WTC11 (cell line): Measurements from ENCODE around the gene NDOR1. TPM values are rescaled to one million over a fixed set of nuclear protein-coding genes. Genes with fewer than 3 reads are reported as not detected.

ENCODE experiments used
- E2F5 ChIP-seq: sonication (generic); formaldehyde crosslinking; IDR thresholded peaks from 2 replicates; pipeline ENCODE4 v1.8.1; 2022; ENCODE audit warnings: mild to moderate bottlenecking, moderate library complexity, missing genetic modification reagents
- FOXP4 ChIP-seq: sonication (generic); formaldehyde crosslinking; IDR thresholded peaks from 2 replicates; pipeline ENCODE4 v1.8.0; 2022; ENCODE audit warnings: mild to moderate bottlenecking, missing genetic modification reagents
- GABPB1 ChIP-seq: sonication (generic); formaldehyde crosslinking; IDR thresholded peaks from 2 replicates; pipeline ENCODE4 v1.8.1; 2023; ENCODE audit warnings: mild to moderate bottlenecking, missing genetic modification reagents
- GTF2I ChIP-seq: fragments of 250-450 bp; sonication (Bioruptor Pico); conservative IDR thresholded peaks from 2 replicates; pipeline ENCODE4 v1.4.0; 2021; ENCODE audit warnings: mild to moderate bottlenecking
- KAT7 ChIP-seq: sonication (generic); formaldehyde crosslinking; IDR thresholded peaks from 2 replicates; pipeline ENCODE4 v1.8.1; 2023; ENCODE audit warnings: missing genetic modification reagents, mild to moderate bottlenecking, borderline replicate concordance
- MLX ChIP-seq: sonication (generic); formaldehyde crosslinking; IDR thresholded peaks from 2 replicates; pipeline ENCODE4 v1.8.1; 2023; ENCODE audit warnings: mild to moderate bottlenecking, missing genetic modification reagents, moderate library complexity
- NR2C2 ChIP-seq: sonication (generic); formaldehyde crosslinking; IDR thresholded peaks from 2 replicates; pipeline ENCODE4 v1.8.0; 2022; ENCODE audit warnings: mild to moderate bottlenecking, missing genetic modification reagents
- NR3C1 ChIP-seq: sonication (generic); formaldehyde crosslinking; conservative IDR thresholded peaks from 2 replicates; pipeline ENCODE4 v1.8.1; 2023; ENCODE audit warnings: low read depth, mild to moderate bottlenecking, missing genetic modification reagents
- SMAD3 ChIP-seq: sonication (generic); formaldehyde crosslinking; IDR thresholded peaks from 2 replicates; pipeline ENCODE4 v1.8.0; 2022; ENCODE audit warnings: missing genetic modification reagents, mild to moderate bottlenecking, borderline replicate concordance
- SOX15 ChIP-seq: fragments of 250-450 bp; sonication (Bioruptor Pico); IDR thresholded peaks from 2 replicates; pipeline ENCODE4 v1.9.0; 2021; ENCODE audit warnings: mild to moderate bottlenecking
- TEAD4 ChIP-seq: sonication (generic); formaldehyde crosslinking; IDR thresholded peaks from 2 replicates; pipeline ENCODE4 v1.8.0; 2022; ENCODE audit warnings: mild to moderate bottlenecking, missing genetic modification reagents
- USF1 ChIP-seq: sonication (generic); formaldehyde crosslinking; IDR thresholded peaks from 2 replicates; pipeline ENCODE4 v1.8.0; 2022; ENCODE audit warnings: mild to moderate bottlenecking, missing genetic modification reagents
- ZBTB21 ChIP-seq: sonication (generic); formaldehyde crosslinking; IDR thresholded peaks from 2 replicates; pipeline ENCODE4 v1.8.1; 2023; ENCODE audit warnings: mild to moderate bottlenecking, missing genetic modification reagents, borderline replicate concordance
- ZNF232 ChIP-seq: sonication (generic); formaldehyde crosslinking; IDR thresholded peaks from 2 replicates; pipeline ENCODE4 v1.8.0; 2022; ENCODE audit warnings: mild to moderate bottlenecking, missing genetic modification reagents
- total RNA-seq: library from RNA; stranded (reverse); gene quantifications from 3 replicates; pipeline ENCODE4 v1.2.3, GENCODE V29; 2021
- TF ChIP-seq, protein P1 (sequence below): sonication (generic); formaldehyde crosslinking; IDR thresholded peaks from 2 replicates; pipeline ENCODE4 v1.8.1; 2023; ENCODE audit warnings: mild to moderate bottlenecking, missing genetic modification reagents, moderate library complexity
- TF ChIP-seq, protein P2 (sequence below): sonication (generic); formaldehyde crosslinking; IDR thresholded peaks from 2 replicates; pipeline ENCODE4 v1.8.1; 2023; ENCODE audit warnings: mild to moderate bottlenecking, moderate library complexity, missing genetic modification reagents
- TF ChIP-seq, protein P3 (sequence below): sonication (generic); formaldehyde crosslinking; IDR thresholded peaks from 2 replicates; pipeline ENCODE4 v1.8.0; 2022; ENCODE audit warnings: missing genetic modification reagents
- TF ChIP-seq, protein P4 (sequence below): sonication (generic); formaldehyde crosslinking; IDR thresholded peaks from 2 replicates; pipeline ENCODE4 v1.8.1; 2023; ENCODE audit warnings: mild to moderate bottlenecking, missing genetic modification reagents
- TF ChIP-seq, protein P5 (sequence below): fragments of 250-450 bp; sonication (Bioruptor Pico); IDR thresholded peaks from 2 replicates; pipeline ENCODE4 v1.9.0; 2021; ENCODE audit warnings: mild to moderate bottlenecking, borderline replicate concordance

NDOR1 gene
- total RNA-seq, 1 experiment from 2014 or later: 49.0 TPM

GRCh38 chr9:137240318-137240840 lies 34.9 kb downstream of the NDOR1 start (continued):
- no peak for TF ChIP-seq NR2C2 (CRISPR knock-in tag)
- TF ChIP-seq NR3C1 (CRISPR knock-in tag): no peak
- TF ChIP-seq ZNF232 (CRISPR knock-in tag): 0 out of 2 replicates have a peak, but pooled peaks have one; percentile 42
- no peak for TF ChIP-seq GABPB1 (CRISPR knock-in tag)
- TF ChIP-seq, protein P1, sequence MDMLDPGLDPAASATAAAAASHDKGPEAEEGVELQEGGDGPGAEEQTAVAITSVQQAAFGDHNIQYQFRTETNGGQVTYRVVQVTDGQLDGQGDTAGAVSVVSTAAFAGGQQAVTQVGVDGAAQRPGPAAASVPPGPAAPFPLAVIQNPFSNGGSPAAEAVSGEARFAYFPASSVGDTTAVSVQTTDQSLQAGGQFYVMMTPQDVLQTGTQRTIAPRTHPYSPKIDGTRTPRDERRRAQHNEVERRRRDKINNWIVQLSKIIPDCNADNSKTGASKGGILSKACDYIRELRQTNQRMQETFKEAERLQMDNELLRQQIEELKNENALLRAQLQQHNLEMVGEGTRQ: no peak
- peak; percentile 67; the same call in 1 of the 2 replicates for TF ChIP-seq FOXP4
- TF ChIP-seq SMAD3 (CRISPR knock-in tag): peak; percentile 68; the same call in 1 of the 2 replicates
- TF ChIP-seq, protein P2, sequence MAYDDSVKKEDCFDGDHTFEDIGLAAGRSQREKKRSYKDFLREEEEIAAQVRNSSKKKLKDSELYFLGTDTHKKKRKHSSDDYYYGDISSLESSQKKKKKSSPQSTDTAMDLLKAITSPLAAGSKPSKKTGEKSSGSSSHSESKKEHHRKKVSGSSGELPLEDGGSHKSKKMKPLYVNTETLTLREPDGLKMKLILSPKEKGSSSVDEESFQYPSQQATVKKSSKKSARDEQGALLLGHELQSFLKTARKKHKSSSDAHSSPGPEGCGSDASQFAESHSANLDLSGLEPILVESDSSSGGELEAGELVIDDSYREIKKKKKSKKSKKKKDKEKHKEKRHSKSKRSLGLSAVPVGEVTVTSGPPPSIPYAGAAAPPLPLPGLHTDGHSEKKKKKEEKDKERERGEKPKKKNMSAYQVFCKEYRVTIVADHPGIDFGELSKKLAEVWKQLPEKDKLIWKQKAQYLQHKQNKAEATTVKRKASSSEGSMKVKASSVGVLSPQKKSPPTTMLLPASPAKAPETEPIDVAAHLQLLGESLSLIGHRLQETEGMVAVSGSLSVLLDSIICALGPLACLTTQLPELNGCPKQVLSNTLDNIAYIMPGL (CRISPR knock-in tag): peak; percentile 93
- no peak for TF ChIP-seq ZBTB21 (CRISPR knock-in tag)
- TF ChIP-seq TEAD4 (CRISPR knock-in tag): no peak; the same call in 1 of the 2 replicates
- no peak for TF ChIP-seq SOX15 (CRISPR knock-in tag)
- TF ChIP-seq, protein P3, sequence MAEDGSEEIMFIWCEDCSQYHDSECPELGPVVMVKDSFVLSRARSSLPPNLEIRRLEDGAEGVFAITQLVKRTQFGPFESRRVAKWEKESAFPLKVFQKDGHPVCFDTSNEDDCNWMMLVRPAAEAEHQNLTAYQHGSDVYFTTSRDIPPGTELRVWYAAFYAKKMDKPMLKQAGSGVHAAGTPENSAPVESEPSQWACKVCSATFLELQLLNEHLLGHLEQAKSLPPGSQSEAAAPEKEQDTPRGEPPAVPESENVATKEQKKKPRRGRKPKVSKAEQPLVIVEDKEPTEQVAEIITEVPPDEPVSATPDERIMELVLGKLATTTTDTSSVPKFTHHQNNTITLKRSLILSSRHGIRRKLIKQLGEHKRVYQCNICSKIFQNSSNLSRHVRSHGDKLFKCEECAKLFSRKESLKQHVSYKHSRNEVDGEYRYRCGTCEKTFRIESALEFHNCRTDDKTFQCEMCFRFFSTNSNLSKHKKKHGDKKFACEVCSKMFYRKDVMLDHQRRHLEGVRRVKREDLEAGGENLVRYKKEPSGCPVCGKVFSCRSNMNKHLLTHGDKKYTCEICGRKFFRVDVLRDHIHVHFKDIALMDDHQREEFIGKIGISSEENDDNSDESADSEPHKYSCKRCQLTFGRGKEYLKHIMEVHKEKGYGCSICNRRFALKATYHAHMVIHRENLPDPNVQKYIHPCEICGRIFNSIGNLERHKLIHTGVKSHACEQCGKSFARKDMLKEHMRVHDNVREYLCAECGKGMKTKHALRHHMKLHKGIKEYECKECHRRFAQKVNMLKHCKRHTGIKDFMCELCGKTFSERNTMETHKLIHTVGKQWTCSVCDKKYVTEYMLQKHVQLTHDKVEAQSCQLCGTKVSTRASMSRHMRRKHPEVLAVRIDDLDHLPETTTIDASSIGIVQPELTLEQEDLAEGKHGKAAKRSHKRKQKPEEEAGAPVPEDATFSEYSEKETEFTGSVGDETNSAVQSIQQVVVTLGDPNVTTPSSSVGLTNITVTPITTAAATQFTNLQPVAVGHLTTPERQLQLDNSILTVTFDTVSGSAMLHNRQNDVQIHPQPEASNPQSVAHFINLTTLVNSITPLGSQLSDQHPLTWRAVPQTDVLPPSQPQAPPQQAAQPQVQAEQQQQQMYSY (CRISPR knock-in tag): no peak
- TF ChIP-seq E2F5 (CRISPR knock-in tag): peak; percentile 56; the same call in 1 of the 2 replicates
- TF ChIP-seq, protein P4, sequence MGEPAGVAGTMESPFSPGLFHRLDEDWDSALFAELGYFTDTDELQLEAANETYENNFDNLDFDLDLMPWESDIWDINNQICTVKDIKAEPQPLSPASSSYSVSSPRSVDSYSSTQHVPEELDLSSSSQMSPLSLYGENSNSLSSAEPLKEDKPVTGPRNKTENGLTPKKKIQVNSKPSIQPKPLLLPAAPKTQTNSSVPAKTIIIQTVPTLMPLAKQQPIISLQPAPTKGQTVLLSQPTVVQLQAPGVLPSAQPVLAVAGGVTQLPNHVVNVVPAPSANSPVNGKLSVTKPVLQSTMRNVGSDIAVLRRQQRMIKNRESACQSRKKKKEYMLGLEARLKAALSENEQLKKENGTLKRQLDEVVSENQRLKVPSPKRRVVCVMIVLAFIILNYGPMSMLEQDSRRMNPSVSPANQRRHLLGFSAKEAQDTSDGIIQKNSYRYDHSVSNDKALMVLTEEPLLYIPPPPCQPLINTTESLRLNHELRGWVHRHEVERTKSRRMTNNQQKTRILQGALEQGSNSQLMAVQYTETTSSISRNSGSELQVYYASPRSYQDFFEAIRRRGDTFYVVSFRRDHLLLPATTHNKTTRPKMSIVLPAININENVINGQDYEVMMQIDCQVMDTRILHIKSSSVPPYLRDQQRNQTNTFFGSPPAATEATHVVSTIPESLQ (CRISPR knock-in tag): no peak
- TF ChIP-seq MLX (CRISPR knock-in tag): no peak
- peak; percentile 74; the same call in 1 of the 2 replicates for TF ChIP-seq KAT7
- TF ChIP-seq, protein P5, sequence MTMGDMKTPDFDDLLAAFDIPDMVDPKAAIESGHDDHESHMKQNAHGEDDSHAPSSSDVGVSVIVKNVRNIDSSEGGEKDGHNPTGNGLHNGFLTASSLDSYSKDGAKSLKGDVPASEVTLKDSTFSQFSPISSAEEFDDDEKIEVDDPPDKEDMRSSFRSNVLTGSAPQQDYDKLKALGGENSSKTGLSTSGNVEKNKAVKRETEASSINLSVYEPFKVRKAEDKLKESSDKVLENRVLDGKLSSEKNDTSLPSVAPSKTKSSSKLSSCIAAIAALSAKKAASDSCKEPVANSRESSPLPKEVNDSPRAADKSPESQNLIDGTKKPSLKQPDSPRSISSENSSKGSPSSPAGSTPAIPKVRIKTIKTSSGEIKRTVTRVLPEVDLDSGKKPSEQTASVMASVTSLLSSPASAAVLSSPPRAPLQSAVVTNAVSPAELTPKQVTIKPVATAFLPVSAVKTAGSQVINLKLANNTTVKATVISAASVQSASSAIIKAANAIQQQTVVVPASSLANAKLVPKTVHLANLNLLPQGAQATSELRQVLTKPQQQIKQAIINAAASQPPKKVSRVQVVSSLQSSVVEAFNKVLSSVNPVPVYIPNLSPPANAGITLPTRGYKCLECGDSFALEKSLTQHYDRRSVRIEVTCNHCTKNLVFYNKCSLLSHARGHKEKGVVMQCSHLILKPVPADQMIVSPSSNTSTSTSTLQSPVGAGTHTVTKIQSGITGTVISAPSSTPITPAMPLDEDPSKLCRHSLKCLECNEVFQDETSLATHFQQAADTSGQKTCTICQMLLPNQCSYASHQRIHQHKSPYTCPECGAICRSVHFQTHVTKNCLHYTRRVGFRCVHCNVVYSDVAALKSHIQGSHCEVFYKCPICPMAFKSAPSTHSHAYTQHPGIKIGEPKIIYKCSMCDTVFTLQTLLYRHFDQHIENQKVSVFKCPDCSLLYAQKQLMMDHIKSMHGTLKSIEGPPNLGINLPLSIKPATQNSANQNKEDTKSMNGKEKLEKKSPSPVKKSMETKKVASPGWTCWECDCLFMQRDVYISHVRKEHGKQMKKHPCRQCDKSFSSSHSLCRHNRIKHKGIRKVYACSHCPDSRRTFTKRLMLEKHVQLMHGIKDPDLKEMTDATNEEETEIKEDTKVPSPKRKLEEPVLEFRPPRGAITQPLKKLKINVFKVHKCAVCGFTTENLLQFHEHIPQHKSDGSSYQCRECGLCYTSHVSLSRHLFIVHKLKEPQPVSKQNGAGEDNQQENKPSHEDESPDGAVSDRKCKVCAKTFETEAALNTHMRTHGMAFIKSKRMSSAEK (CRISPR knock-in tag): no peak
- no peak for TF ChIP-seq GTF2I
- peak; percentile 57; the same call in 1 of the 2 replicates for TF ChIP-seq USF1 (CRISPR knock-in tag)
